GM19463 (cell line): ENCODE results near the gene MARK3.

ENCODE experiments used
- ATAC-seq: cut with Tn5 transposase; IDR thresholded peaks from one replicate; pipeline ENCODE4 v1.9.1; 2021; ENCODE audit warnings: mild to moderate bottlenecking, moderate library complexity; ENCODE audit not compliant: unreplicated experiment

Gene MARK3

GRCh38 chr14:103366741-103367140 lies 18.5 kb upstream of the MARK3 start:
- ATAC-seq: no peak

- no peak for ATAC-seq
Observed at GRCh38 chr14:103367995-103368394, 17.2 kb upstream of the MARK3 start.

- no peak for ATAC-seq
Observed at GRCh38 chr14:103370087-103370486, 15.1 kb upstream of the MARK3 start.

- no peak for ATAC-seq
Observed at GRCh38 chr14:103372017-103372416, 13.2 kb upstream of the MARK3 start.

GRCh38 chr14:103372552-103373304 lies 12.5 kb upstream of the MARK3 start:
- ATAC-seq: no peak

- ATAC-seq: no peak
Observed at GRCh38 chr14:103374121-103374520, 11.1 kb upstream of the MARK3 start.

GRCh38 chr14:103377522-103378037 lies 7.6 kb upstream of the MARK3 start:
- ATAC-seq: no peak

GRCh38 chr14:103378038-103378854 lies 7.0 kb upstream of the MARK3 start:
- no peak for ATAC-seq

- no peak for ATAC-seq
Observed at GRCh38 chr14:103380719-103381377, 4.4 kb upstream of the MARK3 start.

- ATAC-seq: no peak
Observed at GRCh38 chr14:103382376-103382775, 2.8 kb upstream of the MARK3 start.

- ATAC-seq: no peak
Observed at GRCh38 chr14:103384450-103385151, 614 bp upstream of the MARK3 start.

- ATAC-seq: no peak
Observed at GRCh38 chr14:103385929-103386712, 906 bp downstream of the MARK3 start.

GRCh38 chr14:103386713-103387329 lies 1.6 kb downstream of the MARK3 start:
- ATAC-seq: no peak

- no peak for ATAC-seq
Observed at GRCh38 chr14:103388664-103389063, 3.4 kb downstream of the MARK3 start.

- no peak for ATAC-seq
Observed at GRCh38 chr14:103390605-103391004, 5.4 kb downstream of the MARK3 start.

- ATAC-seq: no peak
Observed at GRCh38 chr14:103391048-103391447, 5.8 kb downstream of the MARK3 start.

- no peak for ATAC-seq
Observed at GRCh38 chr14:103392106-103392505, 6.9 kb downstream of the MARK3 start.

- no peak for ATAC-seq
Observed at GRCh38 chr14:103392572-103392971, 7.4 kb downstream of the MARK3 start.

GRCh38 chr14:103393070-103393469 lies 7.9 kb downstream of the MARK3 start:
- no peak for ATAC-seq
